Measurements from ENCODE around the gene MROH2A. TPM values are rescaled to one million over a fixed set of nuclear protein-coding genes. Genes with fewer than 3 reads are reported as not detected.
A peak's percentile ranks its signal among the peaks of the same experiment; 100 is the strongest.

MROH2A gene
- polyA plus RNA-seq, 3 donors: not detected

- no peak overlapping the region for H3K27ac ChIP-seq (ENCODE audit: low read depth in 1 of 2, low read length in 2 of 2)
- intact Hi-C loops (cut with micrococcal nuclease): no loop called here
- no peaks in the 10 kb centered on the region for H4K20me1 ChIP-seq (ENCODE audit: insufficient read depth, low read length)
- no peaks in the 10 kb centered on the region for H3K4me1 ChIP-seq (ENCODE audit: control insufficient read depth in 1 of 2, insufficient read depth in 2 of 2, low read length in 2 of 2)
- no peak for DNase-seq
- H3K4me3 ChIP-seq (replicated peaks in 1 of 3; ENCODE audit: low read depth in 2 of 3, low read length in 3 of 3): no peak overlapping the region
- Mint-ChIP-seq H3K4me3 (no peak overlapping the region), H3K27me3 (ENCODE audit: low read depth in 3 of 3) (peaks cover 2 to 9% (median 7%) of the 10 kb centered on the region in 3 donors), H3K4me1 (no peaks in the 10 kb centered on the region), H3K27ac (peak overlapping the region in 1 of 7 donors; percentile 65), H3K36me3 (no peaks in the 10 kb centered on the region), H3K9me3 (peaks cover 0 to 5% (median 0%) of the 10 kb centered on the region in 7 donors)
- H3K4me2 ChIP-seq (replicated peaks; ENCODE audit: extremely low read depth, low read length, poor library complexity, severe bottlenecking): no peak overlapping the region
- no peaks in the 10 kb centered on the region for H3K27me3 ChIP-seq (ENCODE audit: control insufficient read depth in 2 of 2, insufficient read depth in 2 of 2, low read length in 2 of 2)
- H2AFZ ChIP-seq (ENCODE audit: insufficient read depth, low read depth, low read length, poor library complexity, severe bottlenecking): no peak overlapping the region
- WGBS (ENCODE audit: insufficient coverage): 72% methylated on average over 3 of the region's 3 CpGs
- TF ChIP-seq CTCF (IDR thresholded peaks at IDR 0.05): no peak
- H3K9ac ChIP-seq (ENCODE audit: insufficient read depth, low read length, poor library complexity, severe bottlenecking): no peak overlapping the region
- no peaks in the 10 kb centered on the region for H3K79me2 ChIP-seq (ENCODE audit: insufficient read depth, low read length)
- H3K36me3 ChIP-seq (replicated peaks in 1 of 2; ENCODE audit: control insufficient read depth in 1 of 2, insufficient read depth in 2 of 2, low read length in 2 of 2): no peaks in the 10 kb centered on the region
- no peaks in the 10 kb centered on the region for H3K9me3 ChIP-seq (replicated peaks in 1 of 2; ENCODE audit: control insufficient read depth in 1 of 2, insufficient read depth in 1 of 2, low read length in 2 of 2)
These were observed 39.3 kb downstream of the MROH2A start for GRCh38 chr2:233817361-233817911.

GRCh38 chr2:233817995-233818638 is 40.0 kb downstream of the MROH2A start:
- Histone ChIP-seq H3K4me3 (replicated peaks in 1 of 3; ENCODE audit: low read depth in 2 of 3, low read length in 3 of 3) (no peak overlapping the region), H3K9me3 (replicated peaks in 1 of 2; ENCODE audit: control insufficient read depth in 1 of 2, insufficient read depth in 1 of 2, low read length in 2 of 2) (no peaks in the 10 kb centered on the region), H3K27me3 (ENCODE audit: control insufficient read depth in 2 of 2, insufficient read depth in 2 of 2, low read length in 2 of 2) (no peaks in the 10 kb centered on the region), H2AFZ (ENCODE audit: insufficient read depth, low read depth, low read length, poor library complexity, severe bottlenecking) (no peak overlapping the region), H3K36me3 (replicated peaks in 1 of 2; ENCODE audit: control insufficient read depth in 1 of 2, insufficient read depth in 2 of 2, low read length in 2 of 2) (no peaks in the 10 kb centered on the region), H3K9ac (ENCODE audit: insufficient read depth, low read length, poor library complexity, severe bottlenecking) (no peak overlapping the region), H3K27ac (ENCODE audit: low read depth in 1 of 2, low read length in 2 of 2) (no peak overlapping the region), H3K4me2 (replicated peaks; ENCODE audit: extremely low read depth, low read length, poor library complexity, severe bottlenecking) (no peak overlapping the region), H4K20me1 (ENCODE audit: insufficient read depth, low read length) (no peaks in the 10 kb centered on the region), H3K79me2 (ENCODE audit: insufficient read depth, low read length) (no peaks in the 10 kb centered on the region), H3K4me1 (ENCODE audit: control insufficient read depth in 1 of 2, insufficient read depth in 2 of 2, low read length in 2 of 2) (peaks cover 2 to 5% of the 10 kb centered on the region in 2 donors)
- H3K4me1 Mint-ChIP-seq: peaks cover 3% of the 10 kb centered on the region
- H3K27me3 Mint-ChIP-seq (ENCODE audit: low read depth in 3 of 3): peaks cover 2 to 9% (median 7%) of the 10 kb centered on the region in 3 donors
- no peaks in the 10 kb centered on the region for H3K36me3 Mint-ChIP-seq
- intact Hi-C loops (cut with micrococcal nuclease): no loop called here
- 91% methylated on average over 11 of the region's 11 CpGs for WGBS (ENCODE audit: insufficient coverage)
- no peak for TF ChIP-seq CTCF (IDR thresholded peaks at IDR 0.05)
- no peak overlapping the region for H3K4me3 Mint-ChIP-seq
- DNase-seq: no peak
- H3K9me3 Mint-ChIP-seq: peaks cover 0 to 4% (median 0%) of the 10 kb centered on the region in 7 donors
- H3K27ac Mint-ChIP-seq: no peak overlapping the region
